PC-3 (cell line): ENCODE results near the gene PRKCE. TPM values are rescaled to one million over a fixed set of nuclear protein-coding genes. Genes with fewer than 3 reads are reported as not detected.
"Not testable (repeated sequence)": the region's sequence is repeated elsewhere in the genome, so short reads cannot be mapped to it uniquely, and the experiment has no call there.

ENCODE experiments used
- ATAC-seq: fragments of 200-7000 bp; cut with Tn5 transposase; 2 replicates; pipeline ENCODE4 v1.9.1; 2020; ENCODE audit warnings: mild to moderate bottlenecking, moderate library complexity
- BruUV-seq: library from RNA; stranded (reverse); fragments of 400-500 nt; replicated peaks from 2 replicates; lab custom pipeline; 2021; lab: Mats Ljungman, UMichigan
- CTCF ChIA-PET: fragments of 300-600 bp; sonication (Branson Sonifier 250); formaldehyde crosslinking; loops from one replicate; lab custom pipeline; 2022; ENCODE audit warnings: antibody characterized with exemption; lab: Charles Lee
- POLR2A ChIA-PET: fragments of 300-600 bp; sonication (Branson Sonifier 250); formaldehyde crosslinking; loops from one replicate; lab custom pipeline; 2022; ENCODE audit warnings: antibody characterized with exemption; ENCODE audit not compliant: unreplicated experiment; lab: Charles Lee
- DNase-seq: peaks from one replicate; pipeline ENCODE4 v3.0.0-alpha.2; 2015
- H2AFZ ChIP-seq: fragments of 300-600 bp; sonication (generic); 2 replicates; pipeline ENCODE4 v1.6.0; 2016; ENCODE audit warnings: antibody characterized with exemption, low read length
- H3F3A ChIP-seq: fragments of 300-600 bp; sonication (generic); one replicate; pipeline ENCODE4 v1.6.0; 2017; ENCODE audit warnings: antibody characterized with exemption, low read length, control low read depth, mild to moderate bottlenecking; ENCODE audit not compliant: unreplicated experiment
- H3K27ac ChIP-seq: fragments of 300-600 bp; sonication (generic); 2 replicates; pipeline ENCODE4 v1.5.1; 2016; ENCODE audit warnings: mild to moderate bottlenecking, low read length
- H3K27me3 ChIP-seq: fragments of 300-600 bp; sonication (generic); 2 replicates; pipeline ENCODE4 v1.6.1; 2016; ENCODE audit warnings: low read length, mixed read lengths
- H3K36me3 ChIP-seq: fragments of 300-600 bp; sonication (generic); 2 replicates; pipeline ENCODE4 v1.6.1; 2016; ENCODE audit warnings: low read depth, mixed run types, low read length, mixed read lengths
- H3K4me1 ChIP-seq: fragments of 300-600 bp; sonication (generic); 2 replicates; pipeline ENCODE4 v1.5.1; 2016; ENCODE audit warnings: low read length; ENCODE audit not compliant: insufficient read depth
- H3K4me2 ChIP-seq: fragments of 300-600 bp; sonication (generic); 2 replicates; pipeline ENCODE4 v1.6.0; 2016; ENCODE audit warnings: low read length
- H3K4me3 ChIP-seq: fragments of 300-600 bp; sonication (generic); 2 replicates; pipeline ENCODE4 v1.5.1; 2016; ENCODE audit warnings: mild to moderate bottlenecking, low read length, mixed read lengths
- H3K79me2 ChIP-seq: fragments of 300-600 bp; sonication (generic); 2 replicates; pipeline ENCODE4 v1.6.1; 2017; ENCODE audit warnings: low read length, mixed read lengths
- H3K9ac ChIP-seq: fragments of 300-600 bp; sonication (generic); 2 replicates; pipeline ENCODE4 v1.6.0; 2016; ENCODE audit warnings: mild to moderate bottlenecking, low read length
- H3K9me2 ChIP-seq: fragments of 300-600 bp; sonication (generic); replicated peaks from 2 replicates; pipeline ENCODE4 v1.6.1; 2016; ENCODE audit warnings: mixed run types, low read length, mixed read lengths
- H3K9me3 ChIP-seq: fragments of 300-600 bp; sonication (generic); 2 replicates; pipeline ENCODE4 v1.6.1; 2016; ENCODE audit warnings: low read length, mixed read lengths
- H4K20me1 ChIP-seq: fragments of 300-600 bp; sonication (generic); 2 replicates; pipeline ENCODE4 v1.6.1; 2016; ENCODE audit warnings: low read length, mixed read lengths
- CTCF ChIP-seq: fragments of 300-600 bp; sonication (generic); conservative IDR thresholded peaks from 2 replicates; pipeline ENCODE4 v1.5.1; 2017; ENCODE audit warnings: antibody characterized with exemption, low read depth, mild to moderate bottlenecking, low read length
- EZH2 ChIP-seq: fragments of 300-600 bp; sonication (generic); IDR thresholded peaks from one replicate; pipeline ENCODE4 v1.6.1; 2017; ENCODE audit warnings: antibody characterized with exemption, mild to moderate bottlenecking, low read length; ENCODE audit not compliant: unreplicated experiment
- EZH2phosphoT487 ChIP-seq: fragments of 300-600 bp; sonication (generic); IDR thresholded peaks from 2 replicates; pipeline ENCODE4 v1.6.1; 2018; ENCODE audit warnings: mild to moderate bottlenecking, antibody characterized with exemption, low read length, borderline replicate concordance
- intact Hi-C: fragments of 100-400 bp; cut with micrococcal nuclease; formaldehyde crosslinking; loops from 2 replicates; pipeline ENCODE4 v1.9.0; 2023
- total RNA-seq: library from RNA; depleted of rRNA; stranded (reverse); fragments of >200 nt; gene quantifications from 2 replicates; pipeline ENCODE4 v1.2.3, GENCODE V29; 2014

PRKCE gene
- total RNA-seq, 1 experiment from 2014 or later = 7.0 TPM

GRCh38 chr2:45857867-45858520 lies 206.5 kb downstream of the PRKCE start:
- intact Hi-C loops = no loop called here
- DNase-seq = no peak
- CTCF ChIA-PET = no interaction called here
- Histone ChIP-seq H3K36me3 (no peaks in the 10 kb centered on the region), H3K4me1 (no peaks in the 10 kb centered on the region), H3K4me2 (no peak overlapping the region), H3K9ac (no peak overlapping the region), H3K9me2 (no peaks in the 10 kb centered on the region), H3K4me3 (no peak overlapping the region), H4K20me1 (no peaks in the 10 kb centered on the region; the same call in 1 of the 2 replicates), H3K79me2 (no peaks in the 10 kb centered on the region), H3F3A (no peaks in the 10 kb centered on the region), H3K9me3 (no peaks in the 10 kb centered on the region), H2AFZ (no peak overlapping the region), H3K27ac (no peak overlapping the region), H3K27me3 (no peaks in the 10 kb centered on the region)
- POLR2A ChIA-PET = no interaction called here
- no TSS peak for BruUV-seq
- ATAC-seq = no peak
- no peak for TF ChIP-seq EZH2
- TF ChIP-seq EZH2phosphoT487 = no peak
- no peak for TF ChIP-seq CTCF

- CTCF ChIA-PET, BruUV-seq, H3F3A ChIP-seq, H3K9me3 ChIP-seq, POLR2A ChIA-PET, H3K79me2 ChIP-seq, H3K36me3 ChIP-seq, DNase-seq, H2AFZ ChIP-seq, H3K4me3 ChIP-seq, ATAC-seq, H4K20me1 ChIP-seq, intact Hi-C loops, H3K4me2 ChIP-seq, H3K27ac ChIP-seq, H3K9ac ChIP-seq, H3K27me3 ChIP-seq, H3K4me1 ChIP-seq, H3K9me2 ChIP-seq: not testable (repeated sequence)
Measured at GRCh38 chr2:45858872-45859271, 207.4 kb downstream of the PRKCE start.

- no peak overlapping the region for H3K4me3 ChIP-seq
- TF ChIP-seq CTCF = no peak
- no peak for TF ChIP-seq EZH2phosphoT487
- TF ChIP-seq EZH2 = no peak
- H2AFZ ChIP-seq = no peak overlapping the region
- no peak overlapping the region for H3K4me2 ChIP-seq
- H3K4me1 ChIP-seq = no peaks in the 10 kb centered on the region
- H3K79me2 ChIP-seq = no peaks in the 10 kb centered on the region
- ChIA-PET POLR2A (no interaction called here), CTCF (no interaction called here)
- H3K9ac ChIP-seq = no peak overlapping the region
- no peaks in the 10 kb centered on the region for H3K9me2 ChIP-seq
- no peaks in the 10 kb centered on the region for H3K36me3 ChIP-seq
- H4K20me1 ChIP-seq = no peaks in the 10 kb centered on the region; the same call in 1 of the 2 replicates
- no peak for ATAC-seq
- intact Hi-C loops = no loop called here
- no peaks in the 10 kb centered on the region for H3K9me3 ChIP-seq
- H3K27me3 ChIP-seq = no peaks in the 10 kb centered on the region
- DNase-seq = no peak
- H3F3A ChIP-seq = no peaks in the 10 kb centered on the region
- no TSS peak for BruUV-seq
- no peak overlapping the region for H3K27ac ChIP-seq
Measured at GRCh38 chr2:45859682-45860081, 208.2 kb downstream of the PRKCE start.
